GM23338 (cell line): ENCODE measurements around the gene ZFHX3. TPM values are rescaled to one million over a fixed set of nuclear protein-coding genes. Genes with fewer than 3 reads are reported as not detected.

ENCODE experiments used
- ATAC-seq: fragments of 200-7000 bp; cut with Tn5 transposase; 3 replicates; pipeline ENCODE4 v1.9.1; 2020
- DNase-seq: peaks from one replicate; pipeline ENCODE4 v3.0.0-alpha.2; 2015; ENCODE audit warnings: low spot score
- H2AFZ ChIP-seq: fragments of 200-600 bp; sonication (generic); 2 replicates; pipeline ENCODE4 v1.8.0; 2016; ENCODE audit warnings: antibody characterized with exemption, mild to moderate bottlenecking, moderate library complexity
- H3F3A ChIP-seq: fragments of 200-600 bp; sonication (generic); replicated peaks from 2 replicates; pipeline ENCODE4 v1.8.0; 2017; ENCODE audit warnings: antibody characterized with exemption, mixed run types, low read depth
- H3K27ac ChIP-seq: fragments of 200-600 bp; sonication (generic); 2 replicates; pipeline ENCODE4 v1.6.1; 2016; ENCODE audit warnings: low read depth
- H3K27me3 ChIP-seq: fragments of 200-600 bp; sonication (generic); 2 replicates; pipeline ENCODE4 v1.8.0; 2016; ENCODE audit warnings: mild to moderate bottlenecking, mixed run types, moderate library complexity; ENCODE audit not compliant: insufficient read depth
- H3K36me3 ChIP-seq: fragments of 200-600 bp; sonication (generic); 2 replicates; pipeline ENCODE4 v1.8.0; 2016; ENCODE audit warnings: mild to moderate bottlenecking; ENCODE audit not compliant: insufficient read depth
- H3K4me1 ChIP-seq: fragments of 200-600 bp; sonication (generic); 2 replicates; pipeline ENCODE4 v1.8.0; 2016; ENCODE audit warnings: mild to moderate bottlenecking, moderate library complexity; ENCODE audit not compliant: insufficient read depth
- H3K4me2 ChIP-seq: fragments of 200-600 bp; sonication (generic); 2 replicates; pipeline ENCODE4 v1.7.1; 2017; ENCODE audit warnings: mixed run types
- H3K4me3 ChIP-seq: fragments of 200-600 bp; sonication (generic); 2 replicates; pipeline ENCODE4 v1.6.1; 2016; ENCODE audit warnings: mixed run types
- H3K79me2 ChIP-seq: fragments of 200-600 bp; sonication (generic); replicated peaks from 2 replicates; pipeline ENCODE4 v1.8.0; 2017; ENCODE audit warnings: mild to moderate bottlenecking; ENCODE audit not compliant: insufficient read depth
- H3K9me2 ChIP-seq: fragments of 200-600 bp; sonication (generic); 2 replicates; pipeline ENCODE4 v1.8.0; 2017; ENCODE audit not compliant: insufficient read depth
- H4K20me1 ChIP-seq: fragments of 200-600 bp; sonication (generic); replicated peaks from 2 replicates; pipeline ENCODE4 v1.8.0; 2017; ENCODE audit warnings: mild to moderate bottlenecking; ENCODE audit not compliant: insufficient read depth
- H3K27ac Mint-ChIP-seq: 2 replicates; pipeline ENCODE4 v1.8.0; 2020; ENCODE audit warnings: inconsistent platforms, mild to moderate bottlenecking, moderate library complexity, mixed read lengths
- H3K27me3 Mint-ChIP-seq: 3 replicates; pipeline ENCODE4 v1.8.0; 2022; ENCODE audit warnings: low read depth, mild to moderate bottlenecking, moderate library complexity, mixed read lengths, inconsistent platforms; ENCODE audit not compliant: insufficient read depth, poor library complexity
- H3K36me3 Mint-ChIP-seq: 3 replicates; pipeline ENCODE4 v1.8.0; 2021; ENCODE audit warnings: low read depth, mild to moderate bottlenecking, inconsistent platforms, moderate library complexity, mixed read lengths
- H3K4me1 Mint-ChIP-seq: 3 replicates; pipeline ENCODE4 v1.8.0; 2020; ENCODE audit warnings: mild to moderate bottlenecking, inconsistent platforms, mixed read lengths
- H3K4me3 Mint-ChIP-seq: 3 replicates; pipeline ENCODE4 v1.8.0; 2021; ENCODE audit warnings: moderate library complexity, mild to moderate bottlenecking, inconsistent platforms, mixed read lengths
- H3K9me3 Mint-ChIP-seq: 3 replicates; pipeline ENCODE4 v1.8.0; 2020; ENCODE audit warnings: moderate library complexity, mild to moderate bottlenecking, inconsistent platforms, mixed read lengths
- ETS1 ChIP-seq: IDR thresholded peaks from 2 replicates; pipeline ENCODE4 v1.6.1; 2016; ENCODE audit warnings: antibody characterized with exemption
- EZH2phosphoT487 ChIP-seq: fragments of 200-600 bp; sonication (generic); IDR thresholded peaks from one replicate; pipeline ENCODE4 v1.8.1; 2018; ENCODE audit warnings: antibody characterized with exemption; ENCODE audit not compliant: unreplicated experiment
- JUNB ChIP-seq: IDR thresholded peaks from one replicate; pipeline ENCODE4 v1.6.1; 2016; ENCODE audit warnings: antibody characterized with exemption; ENCODE audit not compliant: unreplicated experiment
- NANOG ChIP-seq: IDR thresholded peaks from 2 replicates; pipeline ENCODE4 v1.6.1; 2016; ENCODE audit warnings: antibody characterized with exemption, borderline replicate concordance
- POLR2AphosphoS5 ChIP-seq: IDR thresholded peaks from 2 replicates; pipeline ENCODE4 v1.6.1; 2016; ENCODE audit warnings: antibody characterized with exemption, low read depth
- REST ChIP-seq: IDR thresholded peaks from one replicate; pipeline ENCODE4 v1.6.1; 2018; ENCODE audit warnings: antibody characterized with exemption; ENCODE audit not compliant: unreplicated experiment
- STAT1 ChIP-seq: IDR thresholded peaks from one replicate; pipeline ENCODE4 v1.6.1; 2016; ENCODE audit warnings: antibody characterized with exemption; ENCODE audit not compliant: unreplicated experiment
- ZNF114 ChIP-seq: fragments of 250-450 bp; sonication (Bioruptor Pico); IDR thresholded peaks from 2 replicates; pipeline ENCODE4 v1.5.0; 2020; ENCODE audit warnings: mild to moderate bottlenecking, moderate library complexity
- ZNF331 ChIP-seq: fragments of 250-450 bp; sonication (Bioruptor Pico); IDR thresholded peaks from 2 replicates; pipeline ENCODE4 v1.5.0; 2020; ENCODE audit warnings: low read depth, mild to moderate bottlenecking, moderate library complexity
- polyA plus RNA-seq: library from polyadenylated mRNA; unstranded; fragments of >200 nt; fragmentation: Nextera tagmentation; extraction: Ambion mirVana; gene quantifications from 2 replicates; pipeline ENCODE4 v1.2.1, GENCODE V29; 2016
- total RNA-seq: library from RNA; depleted of rRNA; stranded (reverse); fragments of >200 nt; shearing (Covaris generic); gene quantifications from 2 replicates; pipeline ENCODE4 v1.2.3, GENCODE V29; 2014
- TF ChIP-seq, protein P1 (sequence below), 2 experiments: fragments of 200-600 bp in 1 of 2; sonication (generic) in 1 of 2; conservative IDR thresholded peaks; 2 replicates each; pipeline versions ENCODE4 v1.5.1 to v1.6.1; 2016 to 2017; ENCODE audit warnings: antibody characterized with exemption in 2 of 2, low read depth in 2 of 2, mild to moderate bottlenecking in 2 of 2, moderate library complexity in 1 of 2

The ZFHX3 gene
- total and polyA plus RNA-seq, 2 experiments from 2014 or later = 1.0 to 1.5 TPM

DNA sequence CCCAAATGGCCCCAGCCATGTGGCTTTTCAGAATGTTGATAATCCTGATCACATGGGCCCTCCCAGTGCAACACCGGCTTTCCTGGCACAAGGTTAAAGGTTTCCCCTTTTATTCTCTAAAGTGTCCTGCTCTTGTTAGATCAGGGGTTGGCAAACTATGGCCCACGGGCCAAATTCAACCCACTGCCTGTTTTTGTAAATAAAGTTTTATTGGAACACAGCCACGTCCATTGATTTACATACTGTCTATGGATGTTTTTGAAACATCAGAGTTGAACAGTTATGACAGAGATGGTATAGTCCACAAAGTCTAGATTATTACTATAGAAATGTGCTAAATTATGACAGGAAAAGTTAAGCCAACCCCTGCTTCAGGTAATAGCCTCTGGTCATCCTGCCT lies 157.3 kb downstream of the ZFHX3 start:
- Histone ChIP-seq H3K4me2 (no peak overlapping the region), H2AFZ (no peak overlapping the region), H3K4me3 (no peak overlapping the region), H4K20me1 (no peaks in the 10 kb centered on the region), H3K27me3 (no peaks in the 10 kb centered on the region), H3K36me3 (no peaks in the 10 kb centered on the region), H3K9me2 (no peaks in the 10 kb centered on the region), H3K4me1 (no peaks in the 10 kb centered on the region), H3F3A (no peaks in the 10 kb centered on the region), H3K27ac (no peak overlapping the region), H3K79me2 (no peaks in the 10 kb centered on the region)
- no peak for DNase-seq
- no peak overlapping the region for H3K27ac Mint-ChIP-seq
- H3K4me3 Mint-ChIP-seq = no peak overlapping the region
- no peaks in the 10 kb centered on the region; the same call in 1 of the 3 replicates for H3K4me1 Mint-ChIP-seq
- peaks cover 12% of the 10 kb centered on the region for H3K27me3 Mint-ChIP-seq
- H3K36me3 Mint-ChIP-seq = no peaks in the 10 kb centered on the region; the same call in 2 of the 3 replicates
- TF ChIP-seq JUNB = no peak
- no peak for TF ChIP-seq ETS1
- TF ChIP-seq ZNF114 (CRISPR knock-in tag) = no peak
- TF ChIP-seq, protein P1, sequence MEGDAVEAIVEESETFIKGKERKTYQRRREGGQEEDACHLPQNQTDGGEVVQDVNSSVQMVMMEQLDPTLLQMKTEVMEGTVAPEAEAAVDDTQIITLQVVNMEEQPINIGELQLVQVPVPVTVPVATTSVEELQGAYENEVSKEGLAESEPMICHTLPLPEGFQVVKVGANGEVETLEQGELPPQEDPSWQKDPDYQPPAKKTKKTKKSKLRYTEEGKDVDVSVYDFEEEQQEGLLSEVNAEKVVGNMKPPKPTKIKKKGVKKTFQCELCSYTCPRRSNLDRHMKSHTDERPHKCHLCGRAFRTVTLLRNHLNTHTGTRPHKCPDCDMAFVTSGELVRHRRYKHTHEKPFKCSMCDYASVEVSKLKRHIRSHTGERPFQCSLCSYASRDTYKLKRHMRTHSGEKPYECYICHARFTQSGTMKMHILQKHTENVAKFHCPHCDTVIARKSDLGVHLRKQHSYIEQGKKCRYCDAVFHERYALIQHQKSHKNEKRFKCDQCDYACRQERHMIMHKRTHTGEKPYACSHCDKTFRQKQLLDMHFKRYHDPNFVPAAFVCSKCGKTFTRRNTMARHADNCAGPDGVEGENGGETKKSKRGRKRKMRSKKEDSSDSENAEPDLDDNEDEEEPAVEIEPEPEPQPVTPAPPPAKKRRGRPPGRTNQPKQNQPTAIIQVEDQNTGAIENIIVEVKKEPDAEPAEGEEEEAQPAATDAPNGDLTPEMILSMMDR (conservative IDR thresholded peaks at IDR 0.05; ENCODE audit: low read depth in 2 of 2) = no peak
- TF ChIP-seq NANOG = no peak
- ATAC-seq = no peak
- no peaks in the 10 kb centered on the region; the same call in 2 of the 3 replicates for H3K9me3 Mint-ChIP-seq

DNA sequence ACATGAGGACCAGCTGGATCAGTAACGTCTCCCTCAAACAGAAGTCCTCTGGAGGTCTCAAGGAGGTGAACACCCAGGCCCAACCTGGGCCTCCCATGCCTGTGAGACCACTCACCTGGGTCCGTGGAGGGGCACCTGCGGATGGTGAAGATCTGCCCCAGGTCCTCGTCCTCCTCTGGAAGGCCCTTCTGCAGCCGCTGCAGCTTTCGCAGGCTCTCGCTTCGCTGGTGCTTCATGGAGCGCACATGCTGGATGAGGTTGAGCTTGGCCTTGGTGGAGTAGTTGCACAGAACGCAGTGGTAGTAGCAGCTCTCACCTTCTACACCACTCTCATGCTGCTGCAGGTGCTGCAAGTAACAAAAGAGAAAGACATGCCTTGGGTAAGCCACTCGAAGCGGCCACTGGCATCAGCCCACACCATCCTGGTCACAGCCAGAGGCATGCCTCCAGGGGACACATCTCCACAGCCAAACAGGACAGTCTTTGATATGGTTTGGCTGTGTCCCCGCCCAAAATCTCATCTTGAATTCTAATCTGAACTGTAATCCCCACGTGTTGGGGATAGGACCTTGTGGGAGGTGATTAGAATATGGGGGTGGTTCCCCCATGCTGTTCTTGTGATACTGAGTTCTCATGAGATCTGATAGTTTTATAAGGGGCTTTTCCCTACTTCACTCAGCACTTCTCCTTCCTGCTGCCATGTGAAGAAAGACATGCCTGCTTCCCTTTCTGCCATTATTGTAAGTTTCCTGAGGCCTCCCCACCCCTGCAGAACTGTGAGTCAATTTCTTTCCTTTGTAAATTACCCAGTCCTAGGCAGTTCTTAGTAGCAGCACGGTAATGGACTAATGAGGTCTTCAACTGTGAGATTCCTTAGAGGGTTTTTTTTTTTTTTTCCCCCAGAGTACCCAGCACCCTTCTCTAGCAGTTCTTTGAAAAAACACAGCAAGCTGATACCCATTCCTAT lies 158.0 kb downstream of the ZFHX3 start:
- H3K79me2 ChIP-seq = no peaks in the 10 kb centered on the region
- H3K27ac Mint-ChIP-seq = no peak overlapping the region
- TF ChIP-seq REST (no peak), EZH2phosphoT487 (no peak), ZNF114 (CRISPR knock-in tag) (no peak), ZNF331 (no peak), ETS1 (no peak), POLR2AphosphoS5 (no peak), JUNB (no peak), NANOG (no peak), STAT1 (no peak)
- TF ChIP-seq, protein P1 (conservative IDR thresholded peaks at IDR 0.05; ENCODE audit: low read depth in 2 of 2) = no peak

More for the DNA sequence above, 158.0 kb downstream of the ZFHX3 start:
- H4K20me1 ChIP-seq = no peaks in the 10 kb centered on the region
- no peak overlapping the region for H3K4me3 ChIP-seq
- no peaks in the 10 kb centered on the region for H3K27me3 ChIP-seq
- Mint-ChIP-seq H3K9me3 (no peaks in the 10 kb centered on the region; the same call in 2 of the 3 replicates), H3K36me3 (no peaks in the 10 kb centered on the region; the same call in 2 of the 3 replicates), H3K27me3 (peaks cover 12% of the 10 kb centered on the region), H3K4me3 (no peak overlapping the region), H3K4me1 (no peaks in the 10 kb centered on the region; the same call in 1 of the 3 replicates)
- H2AFZ ChIP-seq = no peak overlapping the region
- H3K27ac ChIP-seq = no peak overlapping the region
- no peaks in the 10 kb centered on the region for H3K4me1 ChIP-seq
- no peaks in the 10 kb centered on the region for H3K9me2 ChIP-seq
- no peaks in the 10 kb centered on the region for H3F3A ChIP-seq
- no peak overlapping the region for H3K4me2 ChIP-seq
- H3K36me3 ChIP-seq = no peaks in the 10 kb centered on the region
- DNase-seq (no peak), ATAC-seq (no peak)
